Amniotic epithelial cell (primary cell): ENCODE data around the gene GMFB.

Experiments
- DNase-seq: peaks from one replicate; pipeline ENCODE4 v3.0.0-alpha.2; 2010; ENCODE audit warnings: low read depth

Gene GMFB

GRCh38 chr14:54425537-54426274 lies 63.1 kb downstream of the GMFB start:
- DNase-seq, result no peak

GRCh38 chr14:54425068-54425467 lies 63.7 kb downstream of the GMFB start:
- peak; percentile 17 for DNase-seq
